Activated T-helper 1 cell treated with Interleukin-2 at 50 U/mL for 16 hours (primary cell): ENCODE data around the gene PANK1.
"Not testable (repeated sequence)": the region's sequence is repeated elsewhere in the genome, so short reads cannot be mapped to it uniquely, and the experiment has no call there.

ENCODE experiments used
- DNase-seq: peaks from one replicate; pipeline ENCODE4 v3.0.0-alpha.2; 2020; ENCODE audit warnings: low read depth

PANK1 gene

GRCh38 chr10:89651916-89652573 is 7.0 kb upstream of the PANK1 start:
- no peak for DNase-seq

GRCh38 chr10:89651205-89651915 is 6.3 kb upstream of the PANK1 start:
- no peak for DNase-seq

- DNase-seq = no peak
These were observed 4.0 kb upstream of the PANK1 start for GRCh38 chr10:89649051-89649450.

- no peak for DNase-seq
These were observed 3.0 kb upstream of the PANK1 start for GRCh38 chr10:89648074-89648473.

GRCh38 chr10:89646889-89647657 is 2.0 kb upstream of the PANK1 start:
- DNase-seq = no peak

- DNase-seq = no peak
These were observed 715 bp upstream of the PANK1 start for GRCh38 chr10:89645742-89646172.

- no peak for DNase-seq
These were observed 413 bp downstream of the PANK1 start for GRCh38 chr10:89644691-89644966.

GRCh38 chr10:89643812-89644690 is 991 bp downstream of the PANK1 start:
- peak; percentile 23 for DNase-seq

GRCh38 chr10:89643431-89643811 is 1.6 kb downstream of the PANK1 start:
- DNase-seq = no peak

- no peak for DNase-seq
These were observed 2.8 kb downstream of the PANK1 start for GRCh38 chr10:89642193-89642592.

- no peak for DNase-seq
These were observed 4.8 kb downstream of the PANK1 start for GRCh38 chr10:89640241-89640640.

GRCh38 chr10:89639326-89639725 is 5.7 kb downstream of the PANK1 start:
- DNase-seq = no peak

GRCh38 chr10:89637113-89637512 is 7.9 kb downstream of the PANK1 start:
- no peak for DNase-seq

GRCh38 chr10:89634637-89635036 is 10.4 kb downstream of the PANK1 start:
- no peak for DNase-seq

GRCh38 chr10:89633484-89633883 is 11.6 kb downstream of the PANK1 start:
- DNase-seq = no peak

GRCh38 chr10:89632824-89633223 is 12.2 kb downstream of the PANK1 start:
- DNase-seq = no peak

GRCh38 chr10:89627830-89628229 is 17.2 kb downstream of the PANK1 start:
- no peak for DNase-seq

- DNase-seq = no peak
These were observed 19.8 kb downstream of the PANK1 start for GRCh38 chr10:89625041-89625765.

- no peak for DNase-seq
These were observed 21.0 kb downstream of the PANK1 start for GRCh38 chr10:89624020-89624419.

GRCh38 chr10:89622151-89622550 is 22.9 kb downstream of the PANK1 start:
- no peak for DNase-seq

GRCh38 chr10:89621438-89621837 is 23.6 kb downstream of the PANK1 start:
- no peak for DNase-seq

GRCh38 chr10:89620296-89620695 is 24.7 kb downstream of the PANK1 start:
- not testable (repeated sequence) for DNase-seq
